Stimulated activated CD4-positive, alpha-beta T cell treated with anti-CD3 and anti-CD28 coated beads, TNF-alpha, amount 100 ng/mL, for 48 hours (primary cell): ENCODE measurements around the gene SETD7.
"Not testable (repeated sequence)": the region's sequence is repeated elsewhere in the genome, so short reads cannot be mapped to it uniquely, and the experiment has no call there.

ENCODE experiments used
- DNase-seq, 3 donors: peaks; one replicate each; pipeline ENCODE4 v3.0.0-alpha.2; 2020; ENCODE audit warnings: low read depth in 3 of 3

Gene SETD7

DNA sequence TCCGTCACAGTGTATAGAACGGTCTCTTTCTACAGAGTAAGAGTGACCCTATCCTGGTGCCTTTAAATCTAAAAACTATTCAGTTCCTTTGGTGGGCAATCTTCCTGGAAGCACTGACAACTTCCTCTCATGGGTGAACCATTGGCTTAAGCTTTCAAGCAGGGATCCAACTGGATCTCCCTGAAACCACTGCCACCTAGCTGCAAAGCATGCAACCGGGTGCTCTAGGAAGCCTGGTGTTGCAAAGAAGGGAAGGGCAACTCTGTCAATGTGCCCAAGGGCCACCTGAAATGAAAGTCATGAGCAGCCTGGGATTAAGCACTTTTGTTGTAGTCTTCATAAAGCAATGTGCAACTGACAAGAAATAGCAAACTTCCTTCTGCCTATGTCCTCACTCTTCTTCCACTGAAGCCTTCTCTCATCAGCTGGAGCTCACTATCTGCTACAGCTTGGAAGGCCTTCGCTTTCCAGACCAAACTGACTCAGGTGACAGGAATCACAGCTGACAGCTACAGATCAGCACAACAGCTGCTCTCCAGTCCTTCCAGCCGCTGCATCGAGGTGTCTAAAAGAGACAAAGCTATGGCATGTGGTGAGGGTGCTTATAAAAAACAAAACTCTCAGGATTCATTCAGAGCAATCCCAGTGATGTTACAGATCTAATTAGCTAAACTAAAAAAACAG lies 46.1 kb downstream of the SETD7 start:
- no peak for DNase-seq

DNA sequence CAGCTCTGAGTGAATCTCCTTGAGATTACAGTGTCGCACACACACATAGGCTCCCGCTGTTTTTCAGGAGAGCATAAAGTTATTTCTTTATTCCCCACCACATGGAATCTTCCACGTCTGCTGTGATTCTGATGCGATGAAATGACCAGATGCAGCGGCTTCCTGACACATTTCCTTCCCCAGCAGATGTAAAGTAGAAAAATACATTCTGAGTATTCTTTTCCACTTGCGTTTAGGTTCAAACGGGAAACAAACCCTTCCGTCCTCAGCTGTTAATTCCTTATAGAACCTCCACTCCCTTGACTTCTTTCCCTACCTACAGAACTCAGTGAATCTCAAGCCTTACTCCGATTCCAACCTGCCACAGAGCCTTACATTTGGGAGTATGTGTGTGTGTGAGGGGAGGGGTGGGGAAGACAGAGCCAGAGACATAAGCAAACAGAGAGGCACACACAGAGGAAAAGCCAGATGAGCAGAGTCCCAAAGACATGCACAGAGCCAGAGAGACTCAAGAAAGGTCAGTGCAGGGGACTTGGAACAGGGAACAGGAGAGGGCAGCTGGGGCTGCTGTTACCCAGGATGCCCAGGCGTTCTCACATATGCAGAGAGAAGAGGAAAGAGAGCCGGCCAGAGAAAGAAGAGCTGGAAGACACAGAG lies 47.3 kb downstream of the SETD7 start:
- no peak for DNase-seq

DNA sequence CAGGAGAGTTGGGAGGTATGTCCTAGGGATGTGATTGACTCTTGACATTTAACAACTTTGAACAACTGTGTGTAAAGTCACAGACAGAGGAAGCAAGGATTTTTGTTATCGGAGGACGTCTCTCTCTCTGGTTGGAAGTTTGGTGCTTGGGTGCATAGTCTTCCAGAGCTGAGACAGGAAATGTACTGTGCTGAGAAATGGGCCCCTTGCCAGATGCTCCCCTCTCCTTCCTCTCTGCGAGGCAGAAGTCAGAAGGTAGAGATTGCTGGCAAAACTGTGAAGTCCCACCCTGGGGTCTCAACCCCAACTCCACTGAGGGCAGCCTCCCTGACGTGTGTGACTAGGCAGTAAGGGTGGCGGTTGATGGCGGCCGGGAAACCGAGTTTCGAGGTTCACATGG lies 49.2 kb downstream of the SETD7 start:
- no peak for DNase-seq

DNA sequence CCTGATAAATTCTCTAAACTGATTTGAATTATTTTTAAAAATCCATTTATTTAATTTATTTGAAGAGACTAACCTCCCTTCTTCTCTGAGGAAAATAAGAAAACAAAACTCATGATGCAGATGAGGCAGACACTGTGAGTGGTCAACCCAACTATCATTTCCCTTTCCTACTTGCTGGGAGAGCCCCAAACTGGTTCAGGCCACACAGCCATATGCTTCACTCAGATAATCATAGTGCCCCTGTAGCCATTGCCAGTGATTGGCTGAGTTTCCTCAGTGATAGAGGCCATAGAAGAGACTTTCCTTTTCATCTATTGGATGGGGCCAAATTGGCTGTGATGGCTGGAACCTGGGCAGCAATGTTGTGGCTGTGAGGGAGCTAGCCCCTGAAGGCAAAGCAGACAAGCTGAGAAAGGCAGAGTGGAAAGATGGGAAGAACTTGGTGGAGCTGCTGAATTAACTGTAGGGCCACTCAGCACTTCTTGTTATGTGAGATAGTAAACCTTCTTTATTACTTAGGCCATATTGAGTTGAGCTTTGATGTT lies 52.3 kb downstream of the SETD7 start:
- DNase-seq = no peak

DNA sequence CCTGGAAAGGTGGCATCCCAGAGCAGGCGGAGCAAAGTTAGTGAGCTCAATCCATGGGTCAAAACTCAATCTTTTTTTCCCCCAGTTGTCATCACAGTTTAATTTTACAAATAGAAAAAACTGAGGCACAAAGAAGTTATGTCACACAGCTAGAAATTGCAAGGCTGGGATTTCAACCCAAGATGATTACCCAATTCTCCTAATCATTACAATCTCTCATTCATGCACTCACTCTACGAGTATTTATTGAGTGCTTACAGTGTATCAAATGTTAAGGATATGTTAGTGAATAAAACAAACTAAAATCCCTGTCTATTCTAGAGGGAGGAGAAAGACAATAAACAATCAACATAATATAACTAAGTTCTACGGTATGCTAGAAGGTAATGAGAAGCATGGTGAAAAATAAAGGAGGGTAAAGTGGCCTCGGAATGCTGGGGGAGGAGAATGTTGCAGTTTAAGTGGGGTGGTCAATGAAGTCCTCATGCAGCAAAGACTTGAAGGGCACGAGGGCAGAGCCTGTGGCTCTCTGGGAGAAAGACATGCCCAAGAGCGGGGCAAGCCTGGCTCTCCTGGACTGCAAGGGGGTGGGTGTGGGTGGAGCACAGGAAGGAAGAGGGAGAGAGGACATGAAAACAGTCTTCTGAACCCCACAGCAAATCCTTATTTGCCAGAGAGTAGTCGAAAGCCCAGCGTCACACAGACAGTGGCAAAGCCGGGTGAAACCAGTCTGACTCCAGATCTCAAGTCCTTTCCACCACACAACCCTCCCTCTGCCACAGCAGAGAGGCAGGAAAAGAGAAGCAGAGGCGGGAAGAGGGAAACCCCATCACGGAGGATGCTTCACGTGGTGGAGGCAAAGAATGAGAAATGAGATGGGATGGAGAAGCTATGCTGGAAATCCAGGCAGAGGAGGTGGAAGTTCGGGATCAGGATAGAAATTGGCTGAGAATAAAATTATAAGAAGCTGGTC lies 53.8 kb downstream of the SETD7 start:
- no peak for DNase-seq

DNA sequence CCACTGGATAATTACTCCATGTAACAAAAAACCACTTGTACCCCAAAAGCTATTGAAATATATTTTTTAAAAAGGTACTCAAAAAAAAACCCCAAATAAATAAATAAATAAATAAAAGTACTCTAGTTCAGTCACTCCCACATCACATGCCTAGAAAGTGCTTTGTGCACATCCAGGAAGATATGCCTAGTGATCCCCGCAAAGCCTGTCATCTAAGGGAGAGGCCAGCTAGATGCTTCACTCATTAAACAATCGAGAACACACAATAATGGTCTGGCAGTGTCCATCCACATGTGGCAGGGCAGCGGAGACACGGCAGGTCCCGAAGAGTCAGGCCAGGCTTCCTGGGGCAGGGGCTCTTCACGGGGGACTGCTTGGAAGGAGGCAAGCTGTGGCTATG lies 54.5 kb downstream of the SETD7 start:
- no peak for DNase-seq

DNA sequence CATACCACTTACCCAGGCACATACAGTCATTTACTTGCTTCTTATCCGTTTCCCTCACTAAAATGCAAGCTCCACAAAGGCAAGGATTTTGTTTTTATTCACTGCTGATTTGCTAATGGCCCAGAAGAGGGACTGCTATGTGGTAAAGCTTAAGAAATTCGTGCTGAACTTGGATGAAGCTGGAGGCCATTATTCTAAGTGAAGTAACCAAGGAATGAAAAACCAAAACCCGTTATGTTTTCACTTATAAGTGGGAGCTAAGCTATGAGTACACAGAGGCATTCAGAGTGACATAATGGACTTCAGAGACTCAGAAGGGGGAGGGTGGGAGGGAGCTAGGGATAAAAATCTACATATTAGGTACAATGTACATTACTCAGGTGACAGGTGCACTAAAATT lies 54.9 kb downstream of the SETD7 start:
- no peak for DNase-seq

DNA sequence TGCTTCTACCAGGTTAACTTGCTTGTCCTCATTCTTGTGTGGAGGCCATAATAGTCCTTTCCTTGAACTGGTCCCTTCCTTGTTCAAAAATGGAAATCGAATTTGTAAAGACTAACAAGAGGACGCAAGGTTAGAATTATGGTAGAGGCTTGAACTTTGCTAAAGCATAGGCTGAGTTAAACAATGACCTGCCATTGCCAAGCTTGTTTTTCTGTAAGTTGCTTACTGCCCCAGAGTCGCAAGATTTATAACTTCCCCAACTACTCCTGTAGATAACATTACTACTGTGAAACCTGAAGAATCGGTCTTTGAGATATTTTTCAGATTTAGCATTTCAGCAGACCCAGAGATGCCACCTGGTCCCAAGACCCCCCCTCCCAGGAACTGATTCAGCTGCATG lies 56.8 kb downstream of the SETD7 start:
- DNase-seq = no peak

DNA sequence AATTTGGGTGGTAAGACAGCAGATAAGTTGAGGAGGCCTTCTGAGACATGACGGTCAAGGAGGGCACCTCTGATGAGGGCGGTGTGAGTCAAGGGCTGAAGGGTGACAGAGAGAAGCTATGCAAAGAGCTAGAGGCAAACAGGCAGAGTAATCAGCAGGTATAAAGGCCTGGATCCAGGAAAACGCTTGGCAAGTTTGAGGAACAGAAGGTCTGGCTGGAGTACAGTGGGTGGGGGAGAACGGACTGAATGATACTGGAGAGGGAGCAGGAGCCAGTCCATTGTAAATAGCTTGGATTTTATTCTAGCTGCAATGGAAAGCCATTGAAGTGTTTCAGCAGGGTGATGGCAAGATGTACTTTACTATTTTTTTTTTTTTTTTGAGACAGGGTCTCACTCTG lies 62.8 kb downstream of the SETD7 start:
- DNase-seq = no peak

DNA sequence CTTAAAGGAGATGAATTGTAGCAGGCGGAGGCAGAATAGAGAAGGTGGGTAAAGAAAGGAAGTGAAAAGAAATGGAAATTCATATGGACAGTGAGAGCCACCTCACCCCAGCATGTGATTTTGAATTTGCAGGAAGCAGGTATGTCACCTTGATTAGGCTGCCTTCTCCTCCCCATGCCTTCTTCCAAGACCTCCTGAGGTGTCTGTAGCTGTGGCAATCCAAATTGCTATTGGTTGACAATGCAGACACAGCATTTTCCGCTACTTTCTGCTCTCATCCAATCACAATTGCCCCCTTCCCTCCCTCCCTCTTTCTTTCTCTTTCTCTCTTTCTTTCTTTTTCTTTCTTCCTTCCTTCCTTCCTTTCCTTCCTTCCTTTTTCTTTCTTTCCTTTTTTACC lies 63.6 kb downstream of the SETD7 start:
- DNase-seq = no peak

DNA sequence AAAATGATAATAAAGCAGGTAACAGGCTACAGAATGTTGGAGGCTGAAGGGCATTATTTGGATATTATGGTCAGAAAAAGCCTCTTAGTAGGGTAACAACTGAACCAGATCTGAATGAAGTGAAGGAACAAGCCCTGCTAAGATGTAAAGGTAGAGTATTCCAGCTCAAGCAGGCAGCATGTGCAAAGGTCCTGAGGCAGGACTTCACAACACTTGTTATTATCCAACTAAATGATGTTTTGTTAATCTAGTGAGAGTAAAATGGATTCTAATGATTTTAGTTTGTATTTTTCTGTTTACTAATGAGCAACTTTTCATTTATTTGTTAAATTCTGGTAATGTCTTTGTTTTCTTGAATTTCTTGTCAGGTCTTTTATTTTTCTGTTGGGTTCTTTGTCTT lies 66.4 kb downstream of the SETD7 start:
- DNase-seq = no peak

DNA sequence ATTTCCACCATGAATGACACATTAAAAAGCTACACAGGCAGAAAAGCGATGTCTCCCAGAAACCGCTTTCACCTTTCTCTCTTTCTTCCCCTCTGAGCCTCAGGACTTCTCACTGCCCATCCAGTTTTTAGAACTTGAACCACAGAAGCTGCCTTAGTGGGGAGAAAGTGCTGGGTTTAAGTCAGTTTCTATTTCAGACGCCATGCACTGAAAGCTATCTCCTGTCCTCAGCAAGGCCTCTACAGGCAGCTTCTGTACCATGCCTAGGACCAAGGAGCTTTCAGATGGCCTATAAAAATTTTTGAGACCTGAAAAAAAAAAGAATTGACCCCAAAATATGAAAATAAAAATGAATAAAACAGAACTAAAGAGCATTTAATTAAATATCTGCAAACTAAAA lies 67.6 kb downstream of the SETD7 start:
- no peak for DNase-seq

DNA sequence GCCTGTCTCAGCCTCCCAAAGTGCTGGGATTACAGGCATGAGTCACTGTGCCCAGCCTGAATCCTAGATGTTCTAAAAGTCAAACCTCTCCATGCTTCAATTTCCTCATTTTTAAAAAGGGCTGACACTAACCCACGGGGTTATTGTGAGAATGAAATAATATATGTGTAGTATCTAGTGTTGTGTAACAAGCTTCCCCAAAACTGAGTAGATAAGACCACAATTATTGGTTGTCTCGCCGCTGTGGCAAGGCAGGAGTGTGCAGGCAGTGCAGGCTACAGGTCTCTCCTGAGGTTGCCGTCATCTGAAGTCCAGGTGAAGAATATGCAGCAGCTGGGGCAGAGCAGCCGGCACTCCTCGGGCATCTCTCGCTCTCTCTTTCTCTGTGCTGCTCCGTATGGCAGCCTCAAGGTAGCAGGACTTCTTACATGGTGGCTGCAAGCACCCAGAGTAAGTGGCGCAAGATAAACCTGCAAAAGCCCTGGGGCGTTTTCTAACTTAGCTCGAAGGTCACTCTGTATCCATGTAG lies 71.2 kb downstream of the SETD7 start:
- no peak for DNase-seq

DNA sequence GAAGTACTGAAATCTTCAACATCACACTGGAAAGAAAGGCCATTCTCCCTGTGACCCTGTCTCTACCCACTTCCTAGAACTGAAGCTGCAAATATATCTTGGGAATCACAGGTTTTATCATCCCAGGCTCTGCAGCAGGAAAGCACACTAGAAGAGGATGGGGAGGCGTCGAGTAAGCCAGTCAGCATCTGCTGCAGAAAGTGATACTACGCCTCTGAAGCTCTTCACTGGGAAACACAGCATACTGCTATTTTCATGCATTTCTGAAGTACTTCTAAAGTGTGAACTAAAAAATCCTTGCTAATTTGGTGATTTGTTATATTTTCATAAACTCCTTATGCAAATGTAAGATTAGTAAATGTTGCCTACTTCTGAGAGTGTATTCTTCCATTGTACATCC lies 73.0 kb downstream of the SETD7 start:
- DNase-seq = no peak

DNA sequence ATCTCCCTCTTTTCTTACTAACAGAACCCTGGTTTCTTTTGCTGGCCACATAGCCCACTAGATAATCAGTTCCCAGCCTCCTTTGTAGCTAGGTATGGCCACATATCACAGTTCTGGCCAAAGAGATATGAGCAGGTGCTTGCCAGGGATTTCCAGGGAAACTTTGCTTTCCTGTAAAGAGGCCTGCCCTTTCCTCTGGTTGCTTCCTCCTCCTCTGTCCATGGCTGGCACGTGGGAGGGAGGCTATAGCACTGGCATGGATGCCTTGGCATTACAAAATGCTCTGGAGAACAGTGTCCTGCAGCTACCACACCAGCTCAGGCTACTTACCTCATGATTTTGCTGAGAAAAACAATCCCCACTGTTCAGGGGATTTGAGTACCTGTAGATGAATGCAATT lies 74.6 kb downstream of the SETD7 start:
- DNase-seq = no peak

DNA sequence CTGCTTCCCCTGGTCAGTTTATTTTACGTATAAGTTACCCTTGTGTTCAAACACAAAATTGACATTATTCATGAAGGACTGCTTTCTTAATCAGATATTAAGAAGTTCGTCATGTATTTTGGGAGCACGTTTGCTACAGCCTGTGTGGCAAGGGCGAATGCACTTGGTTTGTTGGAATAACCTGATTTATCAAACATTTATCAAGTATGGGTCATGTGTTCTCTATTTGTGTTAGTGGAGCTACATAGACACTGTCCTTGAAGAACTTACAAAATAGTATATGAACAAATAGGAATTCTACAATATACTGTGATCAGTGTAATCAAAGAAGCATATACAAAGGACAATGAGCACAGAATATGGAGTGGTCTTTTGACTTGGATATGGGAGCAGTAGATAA lies 79.7 kb downstream of the SETD7 start:
- DNase-seq = no peak

DNA sequence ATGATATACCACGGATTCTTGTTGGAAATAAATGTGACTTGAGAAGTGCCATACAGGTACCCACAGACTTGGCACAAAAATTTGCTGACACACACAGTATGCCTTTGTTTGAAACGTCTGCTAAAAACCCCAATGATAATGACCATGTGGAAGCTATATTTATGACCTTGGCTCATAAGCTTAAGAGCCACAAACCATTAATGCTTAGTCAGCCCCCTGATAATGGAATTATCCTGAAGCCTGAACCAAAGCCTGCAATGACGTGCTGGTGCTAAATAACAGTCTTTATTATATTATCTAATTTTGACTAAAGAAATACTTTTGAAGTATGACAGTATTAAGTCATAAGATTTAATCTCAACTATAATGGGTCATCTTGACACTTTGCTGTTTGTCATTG lies 83.2 kb downstream of the SETD7 start:
- no peak for DNase-seq

DNA sequence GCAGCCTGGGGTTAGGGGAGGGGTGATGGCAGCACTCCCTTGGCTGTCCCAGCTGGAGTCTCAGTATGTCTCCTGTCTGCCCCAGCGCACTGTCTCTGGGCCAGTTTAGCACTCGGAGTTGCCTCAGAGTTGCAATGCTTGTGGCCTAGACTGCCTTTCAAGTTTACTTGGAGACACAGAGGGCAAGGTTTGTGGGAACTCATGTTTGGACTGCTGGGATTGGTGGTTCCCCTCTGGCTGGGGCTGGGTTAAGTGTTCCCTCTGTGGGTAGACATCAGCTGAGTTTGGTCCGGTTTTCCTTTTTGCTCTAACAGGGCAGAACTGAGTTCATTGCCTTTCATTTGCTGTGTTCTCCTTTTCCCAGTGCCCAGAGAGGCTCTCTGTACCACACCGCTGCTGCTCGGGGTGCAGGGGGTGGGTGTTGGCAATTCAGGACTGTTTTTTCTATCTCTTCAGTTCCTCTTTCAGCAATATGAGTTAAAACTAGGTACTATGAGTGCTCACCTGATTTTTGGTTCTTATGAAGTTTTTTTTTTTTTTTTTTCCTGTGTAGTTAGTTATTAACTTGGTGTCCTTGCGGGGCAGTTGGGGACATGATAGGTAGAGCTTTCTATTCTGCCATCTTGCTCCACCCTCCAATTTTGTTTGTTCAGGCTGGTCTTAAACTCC lies 84.9 kb downstream of the SETD7 start:
- no peak for DNase-seq

DNA sequence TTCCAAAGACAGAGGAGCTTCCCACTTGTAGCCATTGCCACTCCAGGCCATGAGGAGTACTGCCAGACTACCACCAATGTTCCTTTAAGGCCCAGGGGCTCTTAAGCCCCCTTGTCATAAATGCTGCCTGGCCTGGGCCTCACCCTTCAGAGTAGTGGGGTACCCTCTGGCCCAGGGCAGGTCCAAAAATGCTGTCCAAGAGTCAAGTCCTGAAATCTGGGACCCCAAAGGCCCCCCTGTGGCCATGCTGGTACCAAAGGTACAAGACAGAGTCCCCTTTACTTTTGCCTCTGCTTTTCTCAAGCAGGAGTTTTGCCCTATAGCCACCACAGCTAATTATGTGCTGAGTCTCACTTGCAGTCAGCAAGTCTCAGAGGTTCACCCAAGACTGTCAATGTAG lies 85.7 kb downstream of the SETD7 start:
- DNase-seq = no peak

DNA sequence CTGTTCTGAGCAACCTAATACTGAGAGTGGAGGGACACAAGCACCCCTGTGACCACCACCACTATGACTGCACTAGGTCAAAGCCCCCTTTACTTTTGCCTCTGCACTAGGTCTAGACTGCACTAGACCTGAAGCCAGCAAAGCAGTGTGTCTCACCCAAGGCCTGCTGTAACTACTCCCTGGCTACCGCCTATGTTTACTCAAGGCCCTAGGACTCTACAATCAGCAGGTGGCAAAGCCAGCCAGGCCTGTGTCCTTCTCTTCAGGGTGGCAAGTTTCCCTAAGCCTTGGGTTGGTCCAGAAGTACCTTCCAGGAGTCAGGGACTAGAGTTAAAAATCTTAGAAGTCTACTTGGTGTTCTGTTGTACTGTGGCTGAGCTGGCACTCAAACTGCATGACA lies 86.2 kb downstream of the SETD7 start:
- no peak for DNase-seq

DNA sequence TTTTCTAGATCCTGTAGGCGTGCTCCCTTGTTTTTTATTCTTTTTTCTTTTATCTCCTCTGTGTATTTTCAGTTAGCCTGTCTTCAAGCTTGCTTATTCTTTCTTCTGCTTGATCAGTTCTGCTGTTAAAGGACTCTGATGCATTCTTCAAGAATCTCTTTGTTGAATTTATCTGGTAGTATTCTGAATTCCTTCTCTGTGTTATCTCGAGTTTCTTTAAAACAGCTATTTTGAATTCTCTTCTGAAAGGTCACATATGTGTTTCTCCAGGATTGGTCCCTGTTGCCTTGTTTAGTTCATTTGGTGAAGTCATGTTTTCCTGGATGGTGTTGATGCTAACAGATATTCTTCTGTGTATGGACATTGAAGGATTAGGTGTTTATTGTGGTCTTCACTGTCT lies 86.8 kb downstream of the SETD7 start:
- DNase-seq = no peak

DNA sequence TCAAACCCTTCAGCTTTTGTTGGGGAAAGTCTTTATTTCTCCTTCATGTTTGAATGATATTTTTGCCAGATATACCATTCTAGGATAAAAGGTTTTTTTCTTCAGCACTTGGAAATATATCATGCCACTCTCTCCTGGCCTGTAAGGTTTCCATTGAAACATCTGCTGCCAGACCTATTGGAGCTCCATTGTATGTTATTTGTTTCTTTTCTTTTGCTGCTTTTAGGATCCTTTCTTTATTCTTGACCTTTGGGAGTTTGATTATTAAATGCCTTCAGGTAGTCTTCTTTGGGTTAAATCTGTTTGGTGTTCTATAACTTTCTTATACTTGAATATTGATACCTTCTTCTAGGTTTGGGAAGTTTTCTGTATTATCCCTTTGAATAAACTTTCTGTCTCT lies 87.3 kb downstream of the SETD7 start:
- not testable (repeated sequence) for DNase-seq
